GM12878 (cell line): ENCODE results near the gene RPS23.

Source experiments
- CHD4 ChIP-seq: fragments of 200-600 bp; sonication (generic); IDR thresholded peaks from 2 replicates; pipeline ENCODE4 v1.6.1; 2016; ENCODE audit warnings: mild to moderate bottlenecking
- EP300 ChIP-seq, 2 experiments: fragments of 150-350 bp in 1 of 2; IDR thresholded peaks; 2 replicates each; pipeline ENCODE4 v1.6.1; 2011 to 2012; ENCODE audit warnings: low read depth in 2 of 2, low read length in 2 of 2, borderline replicate concordance in 1 of 2, improper control_type of control experiment in 1 of 2, inconsistent platforms in 1 of 2; ENCODE audit not compliant: control insufficient read depth in 1 of 2
- EZH2 ChIP-seq: IDR thresholded peaks from 2 replicates; pipeline ENCODE4 v1.6.1; 2012; ENCODE audit warnings: low read depth, mild to moderate bottlenecking, control low read depth, inconsistent platforms, low read length, borderline replicate concordance; ENCODE audit not compliant: control insufficient read depth
- JUND ChIP-seq: IDR thresholded peaks from 2 replicates; pipeline ENCODE4 v1.6.1; 2012; ENCODE audit warnings: low read depth, mild to moderate bottlenecking, low read length, improper control_type of control experiment, moderate library complexity
- NBN ChIP-seq: fragments of 450-650 bp; IDR thresholded peaks from 2 replicates; pipeline ENCODE4 v1.6.1; 2016
- NRF1 ChIP-seq: conservative IDR thresholded peaks from 2 replicates; pipeline ENCODE4 v1.6.1; 2011; ENCODE audit warnings: mild to moderate bottlenecking, low read depth, low read length, improper control_type of control experiment
- POLR2A ChIP-seq: IDR thresholded peaks from 2 replicates; pipeline ENCODE4 v1.6.1; 2011; ENCODE audit warnings: low read depth, mild to moderate bottlenecking, low read length
- SIN3A ChIP-seq: IDR thresholded peaks from 2 replicates; pipeline ENCODE4 v1.6.1; 2012; ENCODE audit warnings: low read depth, low read length, improper control_type of control experiment
- TCF12 ChIP-seq: IDR thresholded peaks from 2 replicates; pipeline ENCODE4 v1.6.1; 2011; ENCODE audit warnings: low read depth, mild to moderate bottlenecking, low read length
- ZNF384 ChIP-seq: IDR thresholded peaks from 2 replicates; pipeline ENCODE4 v1.6.1; 2012; ENCODE audit warnings: low read depth, mild to moderate bottlenecking, low read length, improper control_type of control experiment, borderline replicate concordance
- TF ChIP-seq, protein P1 (sequence below), 3 experiments: IDR thresholded peaks in 2 of 3; conservative IDR thresholded peaks in 1 of 3; 2 replicates each; pipeline ENCODE4 v1.5.1; 2011; ENCODE audit warnings: low read depth in 3 of 3, low read length in 3 of 3, mild to moderate bottlenecking in 3 of 3, control low read depth in 2 of 3, moderate library complexity in 2 of 3, inconsistent platforms in 1 of 3, mixed read lengths in 1 of 3; ENCODE audit not compliant: control insufficient read depth in 2 of 3, insufficient read depth in 1 of 3; ENCODE audit errors: extremely low read depth in 1 of 3
- TF ChIP-seq, protein P2 (sequence below): fragments of 450-650 bp; formaldehyde crosslinking; IDR thresholded peaks from 2 replicates; pipeline ENCODE4 v1.5.0; 2022; ENCODE audit warnings: mild to moderate bottlenecking, missing genetic modification characterization
- TF ChIP-seq, protein P3 (sequence below): IDR thresholded peaks from 2 replicates; pipeline ENCODE4 v1.6.1; 2012; ENCODE audit warnings: low read depth, low read length, improper control_type of control experiment
- TF ChIP-seq, protein P4 (sequence below): fragments of 450-650 bp; formaldehyde crosslinking; IDR thresholded peaks from 2 replicates; pipeline ENCODE4 v1.4.0; 2020; ENCODE audit warnings: mild to moderate bottlenecking, moderate library complexity

DNA sequence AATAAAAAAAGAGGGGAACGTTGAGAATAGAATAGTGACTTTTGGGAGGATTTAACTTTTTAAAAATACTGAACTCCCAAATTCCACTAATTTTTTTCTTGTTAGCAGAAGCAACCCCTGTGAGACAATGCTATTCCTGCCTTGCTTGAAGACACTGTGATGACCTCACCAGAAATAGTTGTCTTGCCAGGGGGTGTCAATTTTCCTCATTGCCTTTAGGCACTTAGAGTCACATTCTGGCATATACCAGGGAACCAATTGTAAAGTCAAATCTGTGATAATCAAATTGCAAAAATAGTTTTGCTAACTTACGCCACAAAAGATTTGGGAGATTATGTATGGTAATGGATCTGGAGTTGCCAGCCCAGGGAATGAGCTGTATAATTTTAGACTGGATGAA is 42.8 kb upstream of the RPS23 start:
- TF ChIP-seq, protein P1, sequence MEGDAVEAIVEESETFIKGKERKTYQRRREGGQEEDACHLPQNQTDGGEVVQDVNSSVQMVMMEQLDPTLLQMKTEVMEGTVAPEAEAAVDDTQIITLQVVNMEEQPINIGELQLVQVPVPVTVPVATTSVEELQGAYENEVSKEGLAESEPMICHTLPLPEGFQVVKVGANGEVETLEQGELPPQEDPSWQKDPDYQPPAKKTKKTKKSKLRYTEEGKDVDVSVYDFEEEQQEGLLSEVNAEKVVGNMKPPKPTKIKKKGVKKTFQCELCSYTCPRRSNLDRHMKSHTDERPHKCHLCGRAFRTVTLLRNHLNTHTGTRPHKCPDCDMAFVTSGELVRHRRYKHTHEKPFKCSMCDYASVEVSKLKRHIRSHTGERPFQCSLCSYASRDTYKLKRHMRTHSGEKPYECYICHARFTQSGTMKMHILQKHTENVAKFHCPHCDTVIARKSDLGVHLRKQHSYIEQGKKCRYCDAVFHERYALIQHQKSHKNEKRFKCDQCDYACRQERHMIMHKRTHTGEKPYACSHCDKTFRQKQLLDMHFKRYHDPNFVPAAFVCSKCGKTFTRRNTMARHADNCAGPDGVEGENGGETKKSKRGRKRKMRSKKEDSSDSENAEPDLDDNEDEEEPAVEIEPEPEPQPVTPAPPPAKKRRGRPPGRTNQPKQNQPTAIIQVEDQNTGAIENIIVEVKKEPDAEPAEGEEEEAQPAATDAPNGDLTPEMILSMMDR (IDR thresholded peaks at IDR 0.05 in 2 of 3, conservative IDR thresholded peaks at IDR 0.05 in 1 of 3; ENCODE audit: control insufficient read depth in 2 of 3, extremely low read depth in 1 of 3, insufficient read depth in 1 of 3, low read depth in 3 of 3, low read length in 3 of 3), result no peak
- TF ChIP-seq TCF12 (no peak), EZH2 (no peak), EP300 (IDR thresholded peaks at IDR 0.05; ENCODE audit: borderline replicate concordance in 1 of 2, control insufficient read depth in 1 of 2, low read depth in 2 of 2, low read length in 2 of 2) (no peak), POLR2A (no peak), JUND (no peak), SIN3A (no peak), CHD4 (no peak), ZNF384 (no peak), NBN (no peak), NRF1 (no peak)
- TF ChIP-seq, protein P2, sequence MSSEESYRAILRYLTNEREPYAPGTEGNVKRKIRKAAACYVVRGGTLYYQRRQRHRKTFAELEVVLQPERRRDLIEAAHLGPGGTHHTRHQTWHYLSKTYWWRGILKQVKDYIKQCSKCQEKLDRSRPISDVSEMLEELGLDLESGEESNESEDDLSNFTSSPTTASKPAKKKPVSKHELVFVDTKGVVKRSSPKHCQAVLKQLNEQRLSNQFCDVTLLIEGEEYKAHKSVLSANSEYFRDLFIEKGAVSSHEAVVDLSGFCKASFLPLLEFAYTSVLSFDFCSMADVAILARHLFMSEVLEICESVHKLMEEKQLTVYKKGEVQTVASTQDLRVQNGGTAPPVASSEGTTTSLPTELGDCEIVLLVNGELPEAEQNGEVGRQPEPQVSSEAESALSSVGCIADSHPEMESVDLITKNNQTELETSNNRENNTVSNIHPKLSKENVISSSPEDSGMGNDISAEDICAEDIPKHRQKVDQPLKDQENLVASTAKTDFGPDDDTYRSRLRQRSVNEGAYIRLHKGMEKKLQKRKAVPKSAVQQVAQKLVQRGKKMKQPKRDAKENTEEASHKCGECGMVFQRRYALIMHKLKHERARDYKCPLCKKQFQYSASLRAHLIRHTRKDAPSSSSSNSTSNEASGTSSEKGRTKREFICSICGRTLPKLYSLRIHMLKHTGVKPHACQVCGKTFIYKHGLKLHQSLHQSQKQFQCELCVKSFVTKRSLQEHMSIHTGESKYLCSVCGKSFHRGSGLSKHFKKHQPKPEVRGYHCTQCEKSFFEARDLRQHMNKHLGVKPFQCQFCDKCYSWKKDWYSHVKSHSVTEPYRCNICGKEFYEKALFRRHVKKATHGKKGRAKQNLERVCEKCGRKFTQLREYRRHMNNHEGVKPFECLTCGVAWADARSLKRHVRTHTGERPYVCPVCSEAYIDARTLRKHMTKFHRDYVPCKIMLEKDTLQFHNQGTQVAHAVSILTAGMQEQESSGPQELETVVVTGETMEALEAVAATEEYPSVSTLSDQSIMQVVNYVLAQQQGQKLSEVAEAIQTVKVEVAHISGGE (CRISPR knock-in tag), result no peak
- TF ChIP-seq, protein P3, sequence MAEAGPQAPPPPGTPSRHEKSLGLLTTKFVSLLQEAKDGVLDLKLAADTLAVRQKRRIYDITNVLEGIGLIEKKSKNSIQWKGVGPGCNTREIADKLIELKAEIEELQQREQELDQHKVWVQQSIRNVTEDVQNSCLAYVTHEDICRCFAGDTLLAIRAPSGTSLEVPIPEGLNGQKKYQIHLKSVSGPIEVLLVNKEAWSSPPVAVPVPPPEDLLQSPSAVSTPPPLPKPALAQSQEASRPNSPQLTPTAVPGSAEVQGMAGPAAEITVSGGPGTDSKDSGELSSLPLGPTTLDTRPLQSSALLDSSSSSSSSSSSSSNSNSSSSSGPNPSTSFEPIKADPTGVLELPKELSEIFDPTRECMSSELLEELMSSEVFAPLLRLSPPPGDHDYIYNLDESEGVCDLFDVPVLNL, result no peak
- TF ChIP-seq, protein P4, sequence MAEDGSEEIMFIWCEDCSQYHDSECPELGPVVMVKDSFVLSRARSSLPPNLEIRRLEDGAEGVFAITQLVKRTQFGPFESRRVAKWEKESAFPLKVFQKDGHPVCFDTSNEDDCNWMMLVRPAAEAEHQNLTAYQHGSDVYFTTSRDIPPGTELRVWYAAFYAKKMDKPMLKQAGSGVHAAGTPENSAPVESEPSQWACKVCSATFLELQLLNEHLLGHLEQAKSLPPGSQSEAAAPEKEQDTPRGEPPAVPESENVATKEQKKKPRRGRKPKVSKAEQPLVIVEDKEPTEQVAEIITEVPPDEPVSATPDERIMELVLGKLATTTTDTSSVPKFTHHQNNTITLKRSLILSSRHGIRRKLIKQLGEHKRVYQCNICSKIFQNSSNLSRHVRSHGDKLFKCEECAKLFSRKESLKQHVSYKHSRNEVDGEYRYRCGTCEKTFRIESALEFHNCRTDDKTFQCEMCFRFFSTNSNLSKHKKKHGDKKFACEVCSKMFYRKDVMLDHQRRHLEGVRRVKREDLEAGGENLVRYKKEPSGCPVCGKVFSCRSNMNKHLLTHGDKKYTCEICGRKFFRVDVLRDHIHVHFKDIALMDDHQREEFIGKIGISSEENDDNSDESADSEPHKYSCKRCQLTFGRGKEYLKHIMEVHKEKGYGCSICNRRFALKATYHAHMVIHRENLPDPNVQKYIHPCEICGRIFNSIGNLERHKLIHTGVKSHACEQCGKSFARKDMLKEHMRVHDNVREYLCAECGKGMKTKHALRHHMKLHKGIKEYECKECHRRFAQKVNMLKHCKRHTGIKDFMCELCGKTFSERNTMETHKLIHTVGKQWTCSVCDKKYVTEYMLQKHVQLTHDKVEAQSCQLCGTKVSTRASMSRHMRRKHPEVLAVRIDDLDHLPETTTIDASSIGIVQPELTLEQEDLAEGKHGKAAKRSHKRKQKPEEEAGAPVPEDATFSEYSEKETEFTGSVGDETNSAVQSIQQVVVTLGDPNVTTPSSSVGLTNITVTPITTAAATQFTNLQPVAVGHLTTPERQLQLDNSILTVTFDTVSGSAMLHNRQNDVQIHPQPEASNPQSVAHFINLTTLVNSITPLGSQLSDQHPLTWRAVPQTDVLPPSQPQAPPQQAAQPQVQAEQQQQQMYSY (CRISPR knock-in tag), result no peak
